Uterus (tissue), 2 donors: ENCODE data around the gene DNASE1L2.

Source experiments
- POLR2A ChIP-seq, 2 donors: fragments of 450-650 bp; IDR thresholded peaks; one replicate each; pipeline ENCODE4 v1.6.1; 2016; ENCODE audit warnings: antibody characterized with exemption in 2 of 2, mild to moderate bottlenecking in 1 of 2, moderate library complexity in 1 of 2
- TF ChIP-seq, protein P1 (sequence below), 4 experiments: fragments of 200-600 bp in 2 of 4; fragments of 450-650 bp in 2 of 4; sonication (generic) in 2 of 4; IDR thresholded peaks; one replicate each; pipeline ENCODE4 v1.5.1; 2016 to 2019; ENCODE audit warnings: antibody characterized with exemption in 4 of 4, mild to moderate bottlenecking in 2 of 4, moderate library complexity in 1 of 4

DNA sequence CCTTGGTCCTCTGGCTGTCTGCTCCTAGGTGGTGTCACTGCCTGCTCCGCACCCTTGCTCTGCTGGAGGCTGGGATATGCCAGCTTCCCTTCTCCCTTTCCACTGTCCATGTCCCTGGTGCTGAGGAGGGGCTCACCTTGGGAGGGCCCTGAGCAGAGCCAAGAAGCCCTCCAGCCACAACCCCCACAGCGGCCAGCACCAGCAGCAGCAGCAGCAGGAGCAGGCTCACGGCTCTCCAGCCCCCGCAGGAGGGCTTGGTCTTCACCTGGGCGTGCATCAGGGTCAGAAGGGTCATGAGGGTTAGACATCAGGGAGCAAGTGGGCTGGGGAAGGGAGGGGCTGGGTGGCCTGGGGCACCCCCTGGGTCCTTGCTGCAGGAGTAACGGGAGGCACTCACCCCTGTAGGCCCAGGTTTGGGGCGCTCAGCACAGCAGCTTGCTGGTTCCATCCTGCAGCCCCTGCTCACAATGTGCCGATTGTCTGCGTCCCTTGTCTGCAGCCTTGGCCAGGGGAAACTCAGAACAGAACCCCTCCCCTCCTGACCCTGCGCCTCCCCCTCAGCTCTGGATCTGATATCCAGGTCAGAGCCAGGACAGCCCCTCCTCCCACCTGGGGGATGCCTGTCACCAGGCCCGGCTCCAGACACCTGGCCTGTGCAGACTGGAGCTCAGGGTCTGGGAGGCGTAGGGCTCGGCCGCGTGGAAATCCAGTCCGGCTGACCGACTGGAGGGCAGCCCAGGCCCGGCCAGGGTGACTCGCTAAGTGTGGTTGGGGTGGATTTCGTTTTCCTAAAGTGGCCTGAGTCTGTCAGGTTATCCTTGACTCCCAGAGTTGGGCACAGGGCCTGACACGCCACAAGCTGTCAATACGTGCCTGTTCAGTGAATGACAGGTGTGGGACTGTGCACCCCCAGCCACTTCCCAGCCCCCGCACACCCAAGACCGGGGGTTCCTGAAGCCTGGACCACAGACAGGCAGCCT is 25.6 kb upstream of the DNASE1L2 start, which contains the start of gene BRICD5:
- TF ChIP-seq, protein P1, sequence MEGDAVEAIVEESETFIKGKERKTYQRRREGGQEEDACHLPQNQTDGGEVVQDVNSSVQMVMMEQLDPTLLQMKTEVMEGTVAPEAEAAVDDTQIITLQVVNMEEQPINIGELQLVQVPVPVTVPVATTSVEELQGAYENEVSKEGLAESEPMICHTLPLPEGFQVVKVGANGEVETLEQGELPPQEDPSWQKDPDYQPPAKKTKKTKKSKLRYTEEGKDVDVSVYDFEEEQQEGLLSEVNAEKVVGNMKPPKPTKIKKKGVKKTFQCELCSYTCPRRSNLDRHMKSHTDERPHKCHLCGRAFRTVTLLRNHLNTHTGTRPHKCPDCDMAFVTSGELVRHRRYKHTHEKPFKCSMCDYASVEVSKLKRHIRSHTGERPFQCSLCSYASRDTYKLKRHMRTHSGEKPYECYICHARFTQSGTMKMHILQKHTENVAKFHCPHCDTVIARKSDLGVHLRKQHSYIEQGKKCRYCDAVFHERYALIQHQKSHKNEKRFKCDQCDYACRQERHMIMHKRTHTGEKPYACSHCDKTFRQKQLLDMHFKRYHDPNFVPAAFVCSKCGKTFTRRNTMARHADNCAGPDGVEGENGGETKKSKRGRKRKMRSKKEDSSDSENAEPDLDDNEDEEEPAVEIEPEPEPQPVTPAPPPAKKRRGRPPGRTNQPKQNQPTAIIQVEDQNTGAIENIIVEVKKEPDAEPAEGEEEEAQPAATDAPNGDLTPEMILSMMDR (IDR thresholded peaks at IDR 0.05) = no peak
- TF ChIP-seq POLR2A (IDR thresholded peaks at IDR 0.05) = no peak
